ENCODE measurements around the gene AATK. TPM values are rescaled to one million over a fixed set of nuclear protein-coding genes. Genes with fewer than 3 reads are reported as not detected.

Gene AATK
- total and polyA plus RNA-seq, 2 of the 13 experiments (the other 11 are each of a cell fraction or from before 2014, with no cell fraction given): 2.9 to 8.4 TPM

GRCh38 chr17:81083125-81083765, 82.8 kb downstream of the AATK start (continued):
- TF ChIP-seq ATRX (CRISPR knock-in tag; IDR thresholded peaks at IDR 0.05; ENCODE audit: borderline replicate concordance) (no peak), ZBTB40 (IDR thresholded peaks at IDR 0.05) (no peak), ZBTB40 (CRISPR knock-in tag; IDR thresholded peaks at IDR 0.05) (peak; percentile 81; the same call in 1 of the 2 replicates), ZNF660 (CRISPR knock-in tag; IDR thresholded peaks at IDR 0.05; ENCODE audit: borderline replicate concordance, low read depth) (no peak), ZIK1 (CRISPR knock-in tag; IDR thresholded peaks at IDR 0.05; ENCODE audit: borderline replicate concordance, low read depth) (peak; percentile 96), RORA (CRISPR knock-in tag; IDR thresholded peaks at IDR 0.05) (no peak), KDM5B (CRISPR knock-in tag; IDR thresholded peaks at IDR 0.05; ENCODE audit: borderline replicate concordance) (peak; percentile 93; the same call in 1 of the 2 replicates), LCORL (IDR thresholded peaks at IDR 0.05) (no peak), LCORL (CRISPR knock-in tag; IDR thresholded peaks at IDR 0.05) (peak; percentile 78), HMG20A (CRISPR knock-in tag; IDR thresholded peaks at IDR 0.05; ENCODE audit: borderline replicate concordance) (peak; percentile 45; the same call in 1 of the 2 replicates), RFX3 (CRISPR knock-in tag; IDR thresholded peaks at IDR 0.05) (peak; percentile 40; the same call in 1 of the 2 replicates), AKAP8 (CRISPR knock-in tag; IDR thresholded peaks at IDR 0.05) (peak; percentile 93), MED8 (CRISPR knock-in tag; IDR thresholded peaks at IDR 0.05; ENCODE audit: insufficient replicate concordance) (peak; percentile 77), ZNF878 (CRISPR knock-in tag; IDR thresholded peaks at IDR 0.05) (peak; percentile 98; the same call in 1 of the 2 replicates), ZNF256 (CRISPR knock-in tag; conservative IDR thresholded peaks at IDR 0.05) (peak; percentile 96; the same call in 1 of the 2 replicates), U2AF1 (optimal IDR thresholded peaks at IDR 0.05; ENCODE audit: low read depth, low read length) (no peak), MED13 (CRISPR knock-in tag; IDR thresholded peaks at IDR 0.05) (peak; percentile 74; the same call in 1 of the 2 replicates)
- TF ChIP-seq, protein P1, sequence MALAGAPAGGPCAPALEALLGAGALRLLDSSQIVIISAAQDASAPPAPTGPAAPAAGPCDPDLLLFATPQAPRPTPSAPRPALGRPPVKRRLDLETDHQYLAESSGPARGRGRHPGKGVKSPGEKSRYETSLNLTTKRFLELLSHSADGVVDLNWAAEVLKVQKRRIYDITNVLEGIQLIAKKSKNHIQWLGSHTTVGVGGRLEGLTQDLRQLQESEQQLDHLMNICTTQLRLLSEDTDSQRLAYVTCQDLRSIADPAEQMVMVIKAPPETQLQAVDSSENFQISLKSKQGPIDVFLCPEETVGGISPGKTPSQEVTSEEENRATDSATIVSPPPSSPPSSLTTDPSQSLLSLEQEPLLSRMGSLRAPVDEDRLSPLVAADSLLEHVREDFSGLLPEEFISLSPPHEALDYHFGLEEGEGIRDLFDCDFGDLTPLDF (CRISPR knock-in tag; IDR thresholded peaks at IDR 0.05): peak; percentile 82

All from HepG2 (cell line).